HepG2 (cell line): ENCODE measurements around the gene URGCP.

ENCODE experiments used
- GATA4 ChIP-seq: sonication (generic); IDR thresholded peaks from 2 replicates; pipeline ENCODE4 v1.6.1; 2016; ENCODE audit warnings: antibody characterized with exemption, low read depth, borderline replicate concordance
- NFIC ChIP-seq: IDR thresholded peaks from 2 replicates; pipeline ENCODE4 v1.6.1; 2012; ENCODE audit warnings: mild to moderate bottlenecking, low read length, inconsistent platforms
- ZNF468 ChIP-seq: sonication (generic); formaldehyde crosslinking; IDR thresholded peaks from 2 replicates; pipeline ENCODE4 v1.8.0; 2022; ENCODE audit warnings: mild to moderate bottlenecking, moderate library complexity, missing genetic modification reagents
- TF ChIP-seq, protein P1 (sequence below): sonication (generic); formaldehyde crosslinking; IDR thresholded peaks from 2 replicates; pipeline ENCODE4 v1.4.0; 2020; ENCODE audit warnings: missing genetic modification reagents

DNA sequence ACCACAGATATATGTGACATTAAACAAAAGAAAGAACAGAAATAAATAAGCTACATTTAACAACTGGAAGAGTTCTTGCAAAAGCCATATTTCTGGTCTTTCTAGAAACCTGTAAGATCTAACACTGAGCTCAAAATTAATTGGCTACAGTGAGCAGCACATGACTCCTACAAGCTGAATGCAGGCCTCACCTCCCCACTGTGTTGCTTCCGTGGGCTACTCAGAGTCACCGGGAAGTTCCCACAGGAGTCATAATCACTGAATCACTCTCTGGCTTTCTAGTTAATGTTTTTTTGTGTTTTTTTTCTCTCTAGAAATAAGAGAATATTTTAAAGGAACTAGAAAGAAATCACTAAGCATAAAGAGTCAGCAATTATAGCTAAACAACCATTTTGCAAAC, 26.9 kb downstream of the URGCP start:
- TF ChIP-seq NFIC, result no peak
- no peak for TF ChIP-seq GATA4
- TF ChIP-seq ZNF468 (CRISPR knock-in tag), result no peak
- TF ChIP-seq, protein P1, sequence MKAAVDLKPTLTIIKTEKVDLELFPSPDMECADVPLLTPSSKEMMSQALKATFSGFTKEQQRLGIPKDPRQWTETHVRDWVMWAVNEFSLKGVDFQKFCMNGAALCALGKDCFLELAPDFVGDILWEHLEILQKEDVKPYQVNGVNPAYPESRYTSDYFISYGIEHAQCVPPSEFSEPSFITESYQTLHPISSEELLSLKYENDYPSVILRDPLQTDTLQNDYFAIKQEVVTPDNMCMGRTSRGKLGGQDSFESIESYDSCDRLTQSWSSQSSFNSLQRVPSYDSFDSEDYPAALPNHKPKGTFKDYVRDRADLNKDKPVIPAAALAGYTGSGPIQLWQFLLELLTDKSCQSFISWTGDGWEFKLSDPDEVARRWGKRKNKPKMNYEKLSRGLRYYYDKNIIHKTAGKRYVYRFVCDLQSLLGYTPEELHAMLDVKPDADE (CRISPR knock-in tag), result no peak
